HG03469 (cell line): ENCODE results near the gene OR51Q1.
A peak's percentile ranks its signal among the peaks of the same experiment; 100 is the strongest.

Source experiments
- ATAC-seq: cut with Tn5 transposase; IDR thresholded peaks from one replicate; pipeline ENCODE4 v1.9.1; 2021; ENCODE audit warnings: mild to moderate bottlenecking, moderate library complexity, moderate number of reproducible peaks; ENCODE audit not compliant: unreplicated experiment

Gene OR51Q1, protein sequence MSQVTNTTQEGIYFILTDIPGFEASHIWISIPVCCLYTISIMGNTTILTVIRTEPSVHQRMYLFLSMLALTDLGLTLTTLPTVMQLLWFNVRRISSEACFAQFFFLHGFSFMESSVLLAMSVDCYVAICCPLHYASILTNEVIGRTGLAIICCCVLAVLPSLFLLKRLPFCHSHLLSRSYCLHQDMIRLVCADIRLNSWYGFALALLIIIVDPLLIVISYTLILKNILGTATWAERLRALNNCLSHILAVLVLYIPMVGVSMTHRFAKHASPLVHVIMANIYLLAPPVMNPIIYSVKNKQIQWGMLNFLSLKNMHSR

DNA sequence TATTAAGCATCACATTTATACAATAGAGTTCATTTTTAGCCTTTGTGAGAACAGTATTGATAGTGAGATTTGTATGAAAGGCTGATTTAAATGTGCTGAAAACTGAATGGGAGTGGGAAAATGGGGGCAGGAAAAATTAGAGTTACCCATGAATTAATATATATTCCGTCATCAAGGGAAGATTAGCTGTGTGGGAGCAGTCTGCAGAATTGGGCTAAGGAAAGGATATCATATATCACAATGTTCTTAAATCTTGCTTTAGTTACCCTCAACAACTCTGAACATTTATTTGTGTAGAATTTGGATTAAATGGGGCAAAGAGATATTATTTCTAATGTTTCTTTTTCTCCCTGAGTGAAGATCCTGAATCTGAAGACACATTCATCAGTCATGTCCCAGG, at the start of gene OR51Q1:
TSS of gene OR51Q1 (plus strand) at position 301 of the 400 bp plus-strand sequence. CDS start at position 391, 90 bp downstream.
- ATAC-seq: no peak

DNA sequence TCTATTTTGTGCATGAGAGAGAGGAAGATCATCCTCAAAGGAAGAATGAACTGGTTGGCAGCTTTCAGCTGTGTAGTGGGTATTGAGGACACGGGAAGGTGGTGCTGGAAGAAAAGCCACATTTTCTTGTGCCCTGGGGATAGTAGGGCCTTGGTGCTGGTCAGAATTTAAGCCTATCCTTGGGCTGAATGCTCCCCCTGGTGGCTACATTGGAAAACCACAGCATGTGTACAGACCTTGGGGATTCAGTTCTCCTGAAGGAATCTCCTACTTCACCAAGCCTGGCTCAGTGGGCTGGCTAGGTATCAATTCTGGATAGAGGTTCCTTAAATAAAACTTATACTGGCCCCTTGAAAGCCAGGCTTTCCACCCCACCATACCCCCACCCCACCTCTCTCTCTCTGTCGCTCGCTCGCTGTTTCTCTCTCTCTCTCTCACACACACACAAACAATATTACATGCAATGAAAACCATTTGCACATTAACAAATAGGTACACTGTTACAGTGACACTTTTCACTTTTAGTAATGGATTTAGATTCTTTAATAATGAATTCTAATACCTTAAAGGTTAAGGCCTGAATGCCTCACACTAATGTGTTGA, 41.1 kb upstream of the OR51Q1 start:
- ATAC-seq: peak; percentile 54

- ATAC-seq: no peak
Measured at GRCh38 chr11:5383576-5383975, 38.3 kb upstream of the OR51Q1 start, which contains the start of gene OR51M1. Gene OR51M1, plus strand, starts transcription at chr11:5383812. Its CDS starts 5,587 bp downstream, at chr11:5389399.

DNA sequence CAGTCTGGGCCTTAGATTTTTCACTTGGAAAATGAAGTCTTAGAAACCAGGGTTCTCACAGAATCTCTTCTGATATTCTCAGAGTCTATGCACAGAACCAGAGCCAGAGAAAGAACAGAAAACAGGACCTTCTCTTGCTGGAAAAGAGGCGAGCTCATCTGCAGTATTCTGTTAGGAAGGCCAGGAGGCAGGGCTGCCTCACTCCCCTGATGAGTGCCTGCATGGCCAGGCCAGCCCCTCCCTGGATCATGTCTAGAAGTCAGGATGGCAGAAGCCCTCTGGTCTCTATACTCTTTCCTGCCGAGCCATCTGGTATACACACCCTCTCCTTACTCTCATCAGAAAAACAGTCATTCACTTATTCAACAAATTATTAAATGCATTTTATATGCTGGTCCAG, 37.6 kb upstream of the OR51Q1 start:
- no peak for ATAC-seq

DNA sequence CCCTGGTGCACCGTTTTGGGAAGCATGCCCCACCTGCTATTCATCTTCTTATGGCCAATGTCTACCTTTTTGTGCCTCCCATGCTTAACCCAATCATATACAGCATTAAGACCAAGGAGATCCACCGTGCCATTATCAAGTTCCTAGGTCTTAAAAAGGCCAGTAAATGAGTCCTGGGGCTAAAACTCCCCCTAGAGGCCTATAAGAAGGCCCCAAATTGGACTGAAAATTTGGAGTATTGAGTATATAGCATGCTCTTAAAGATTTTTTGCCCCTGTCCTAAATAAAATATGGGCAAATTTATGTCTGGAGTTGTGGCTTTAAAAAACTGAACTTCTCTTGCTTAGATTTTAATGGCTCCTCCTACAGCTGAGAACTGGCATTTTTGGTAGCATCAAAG, 31.7 kb upstream of the OR51Q1 start:
- ATAC-seq: no peak

- no peak for ATAC-seq
Measured at GRCh38 chr11:5394091-5394490, 27.8 kb upstream of the OR51Q1 start.

DNA sequence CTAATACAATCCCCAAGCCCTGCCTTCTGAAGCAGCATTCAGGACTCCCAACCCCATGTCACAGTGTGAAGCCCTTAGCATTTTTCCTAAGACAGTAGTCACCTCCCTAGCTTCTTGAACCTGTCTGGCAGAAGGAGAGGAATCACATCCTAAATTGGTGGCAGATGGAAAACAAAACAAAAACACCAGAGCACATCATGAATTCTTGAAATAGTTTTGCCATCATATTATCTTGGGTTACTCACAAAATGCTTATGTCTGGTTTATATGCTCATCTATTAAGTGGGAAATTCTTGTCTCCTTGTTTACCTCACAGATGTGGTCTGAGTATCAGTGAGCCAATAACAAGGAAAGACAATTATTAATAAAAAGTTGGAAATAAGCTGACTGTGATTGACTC, 23.0 kb upstream of the OR51Q1 start:
- ATAC-seq: no peak

GRCh38 chr11:5405173-5405572, 16.7 kb upstream of the OR51Q1 start:
- no peak for ATAC-seq

DNA sequence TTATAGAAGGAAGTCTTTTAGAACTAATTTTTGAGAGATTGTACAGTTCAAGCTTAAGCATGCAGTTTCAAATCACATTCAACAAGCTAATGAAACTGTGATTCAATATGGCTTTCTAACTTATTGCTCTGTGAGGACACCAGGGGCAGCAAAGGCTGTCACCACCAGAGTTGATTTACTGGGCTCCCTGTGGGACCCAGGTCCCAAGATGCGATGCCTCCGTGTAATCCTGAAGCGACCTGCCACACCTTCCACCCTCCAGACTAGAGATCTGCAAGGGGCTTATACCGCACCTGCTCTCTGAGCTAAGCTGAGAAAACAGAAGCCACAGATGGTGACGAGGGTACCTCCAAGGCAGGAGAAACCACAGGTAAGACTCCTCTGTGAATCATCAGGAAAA, 918 bp upstream of the OR51Q1 start:
- no peak for ATAC-seq

DNA sequence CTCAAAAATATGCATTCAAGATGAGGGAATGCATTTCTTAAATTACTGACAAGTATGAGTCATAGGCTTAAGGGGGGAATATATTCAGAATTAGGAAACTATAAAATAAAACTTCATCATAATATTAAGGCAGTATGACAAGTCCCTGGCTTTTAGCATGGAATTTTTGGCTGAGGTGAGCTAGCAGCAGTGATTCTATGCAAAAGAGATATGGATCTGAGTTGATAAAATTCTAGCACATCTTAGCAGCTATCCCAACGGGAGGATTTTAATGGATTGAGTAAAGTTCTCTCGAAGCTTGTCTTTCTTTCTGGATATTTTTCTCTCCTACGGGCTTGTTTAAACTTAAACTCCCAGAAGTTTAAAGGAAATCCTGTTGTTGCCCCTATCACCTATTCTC, 1.2 kb downstream of the OR51Q1 start:
- ATAC-seq: no peak

GRCh38 chr11:5441414-5441813, 19.5 kb downstream of the OR51Q1 start, which contains the start of gene OR51I1:
Gene OR51I1, minus strand, starts transcription at chr11:5441514. Its CDS starts 0 bp downstream, at chr11:5441514.
- ATAC-seq: no peak

DNA sequence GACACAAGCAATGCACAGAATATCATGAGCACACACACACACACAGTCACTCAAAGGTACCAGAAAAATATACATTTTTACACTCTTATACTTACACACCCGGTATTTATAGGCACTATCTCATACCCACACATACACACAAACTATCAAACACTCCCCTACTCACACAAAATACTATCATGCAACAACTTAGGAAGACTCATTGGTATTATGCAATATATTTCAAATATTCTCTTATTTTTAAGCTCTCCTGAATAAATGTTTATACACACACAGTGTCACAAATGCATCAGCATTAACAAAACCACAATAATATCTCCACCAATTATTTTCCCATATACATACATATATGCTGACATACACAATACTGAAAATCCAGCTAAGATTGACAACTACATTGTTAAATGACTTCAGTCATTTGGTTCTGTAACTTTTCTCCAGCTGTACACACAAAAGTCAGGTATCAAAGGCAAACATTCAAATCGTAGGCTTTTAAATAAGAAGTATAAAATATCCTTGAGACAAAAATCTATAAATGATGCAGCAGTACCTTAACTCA, 22.0 kb downstream of the OR51Q1 start:
- ATAC-seq: no peak

GRCh38 chr11:5449023-5449422, 27.1 kb downstream of the OR51Q1 start, which contains the start of gene OR51I2:
Gene OR51I2, plus strand, starts transcription at chr11:5449323. Its CDS starts 4,166 bp downstream, at chr11:5453489.
- no peak for ATAC-seq

DNA sequence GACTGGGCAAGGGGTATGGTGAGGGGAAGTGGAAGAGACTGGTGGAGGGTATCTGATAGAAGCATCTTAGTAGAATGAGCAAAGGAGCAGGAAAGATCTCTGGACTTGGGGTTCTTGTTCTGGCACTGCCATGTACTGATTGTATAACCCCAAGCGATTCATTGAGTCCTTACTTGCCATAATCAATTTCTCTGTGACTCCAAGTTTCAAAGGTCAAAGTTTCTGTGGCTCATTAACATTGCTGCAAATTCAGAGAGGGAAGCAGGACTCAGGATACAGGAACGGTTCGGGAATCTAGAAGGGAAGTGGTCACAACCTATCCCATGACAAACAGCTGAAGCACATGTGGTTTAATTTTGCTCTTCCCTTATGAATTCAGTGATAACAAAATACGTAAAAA, 27.5 kb downstream of the OR51Q1 start:
- ATAC-seq: no peak

DNA sequence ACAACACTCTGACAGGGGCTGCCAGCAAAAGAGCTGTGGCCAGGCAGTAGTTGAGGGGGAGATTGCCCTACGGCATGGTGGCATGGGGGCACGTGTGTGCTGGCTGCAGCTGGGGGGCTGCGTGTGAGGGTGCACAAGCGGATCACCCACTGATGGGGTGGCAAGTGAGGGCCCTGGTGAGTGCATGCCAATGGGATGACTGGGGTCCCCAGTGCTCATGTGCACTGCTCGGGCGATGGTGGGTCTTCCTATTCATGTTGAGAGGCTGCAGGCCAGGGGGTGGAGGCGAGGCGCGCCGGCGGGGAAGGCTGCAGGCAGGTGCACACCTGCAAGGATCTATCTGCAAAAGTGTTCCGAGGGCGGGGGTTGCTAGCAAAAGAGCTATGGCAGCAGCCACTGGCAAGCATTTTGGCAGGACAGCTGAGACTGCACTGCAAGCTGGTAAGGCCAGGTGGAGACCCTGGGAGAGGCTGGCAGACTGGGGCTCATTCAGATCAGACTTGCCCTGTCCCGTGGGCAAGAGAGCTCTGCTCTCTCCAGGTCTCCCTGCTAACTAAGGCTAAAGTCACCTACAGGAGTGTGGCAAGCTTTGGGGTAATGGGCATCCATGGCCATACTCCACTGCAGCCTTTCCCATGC, 39.2 kb downstream of the OR51Q1 start:
- no peak for ATAC-seq

DNA sequence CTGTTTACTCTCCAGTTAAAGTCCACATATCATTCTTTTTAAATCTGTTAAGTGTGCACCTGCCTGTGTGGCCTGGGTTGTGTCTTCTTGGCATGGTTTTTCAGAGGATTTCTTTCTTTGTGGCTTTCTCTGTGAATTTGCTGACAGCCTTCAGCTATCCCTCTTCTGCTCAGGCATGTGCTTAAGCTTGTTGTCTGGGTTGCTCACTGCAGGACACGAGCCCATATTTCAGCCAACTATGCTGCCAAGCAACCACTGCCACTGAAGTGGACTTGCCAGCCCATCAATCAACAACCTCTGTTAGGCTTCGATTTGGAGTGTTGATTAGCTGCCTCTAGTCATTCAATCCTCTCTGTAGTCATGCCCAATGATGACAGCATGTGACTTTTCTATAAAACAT, 45.6 kb downstream of the OR51Q1 start:
- no peak for ATAC-seq
